ENCODE measurements around the gene DCAF5. TPM values are rescaled to one million over a fixed set of nuclear protein-coding genes. Genes with fewer than 3 reads are reported as not detected.
A peak's percentile ranks its signal among the peaks of the same experiment; 100 is the strongest.

DCAF5 gene
- total and polyA plus RNA-seq, 2 of the 13 experiments (the other 11 are each of a cell fraction or from before 2014, with no cell fraction given), result 13.4 to 31.6 TPM

DNA sequence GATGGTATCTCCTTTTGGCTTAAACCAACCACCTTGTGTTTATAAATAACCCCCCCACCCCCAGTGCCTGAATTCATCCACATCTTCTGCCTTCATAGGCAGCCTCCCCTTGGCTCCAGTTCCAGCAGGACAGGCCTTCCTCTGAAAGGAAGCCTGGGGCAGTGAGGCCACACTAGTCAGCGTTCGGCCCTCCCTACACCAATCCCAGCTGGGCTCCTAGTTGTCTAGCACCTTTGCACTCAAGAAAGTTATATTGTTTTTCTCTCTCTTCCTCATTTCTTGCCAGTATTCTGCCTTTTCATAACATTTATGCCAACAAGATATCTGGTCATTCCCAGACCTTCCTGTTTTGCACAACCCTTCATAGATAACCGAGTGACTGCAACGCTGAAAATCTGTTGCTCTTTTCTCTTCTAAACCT lies 100.7 kb downstream of the DCAF5 start:
- H3K4me2 ChIP-seq (ENCODE audit: low read depth, low read length), result no peak overlapping the region
- intact Hi-C loops (cut with micrococcal nuclease; ENCODE audit: unreplicated experiment), result no loop called here
- H3K27ac ChIP-seq (ENCODE audit: extremely low read length, insufficient read depth, low read length), result no peak overlapping the region
- H3K27me3 ChIP-seq (ENCODE audit: control insufficient read depth in 1 of 2, insufficient read depth in 2 of 2, low read length in 2 of 2), result no peaks in the 10 kb centered on the region
- no peak overlapping the region for H3K4me3 ChIP-seq (replicated peaks in 1 of 3; ENCODE audit: insufficient read depth in 1 of 3, low read depth in 2 of 3, low read length in 3 of 3)
- in situ Hi-C loops (cut with HindIII; ENCODE audit: extremely low pct_ligation_motif_present, low pct_unique_long_range_greater_than_20kb), result no loop called here
- DNase-seq (ENCODE audit: low spot score) (no peak), FAIRE-seq (no peak), ATAC-seq (no peak)
- peaks cover 15 to 44% of the 10 kb centered on the region in 2 experiments; a peak in 4 of 5 replicates for H3K36me3 ChIP-seq (replicated peaks in 1 of 2; ENCODE audit: control insufficient read depth in 1 of 2, insufficient read depth in 2 of 2, low read length in 2 of 2)
- no peak overlapping the region for H2AFZ ChIP-seq (ENCODE audit: low read length)
- TF ChIP-seq GZF1 (CRISPR knock-in tag; IDR thresholded peaks at IDR 0.05) (no peak), RBM22 (optimal IDR thresholded peaks at IDR 0.05; ENCODE audit: low read length) (peak; percentile 44)
- peaks cover 23% of the 10 kb centered on the region for H3K4me1 ChIP-seq (ENCODE audit: insufficient read depth, low read length)
- TSS peak; percentile 29 for BruUV-seq (replicated peaks)
- no peaks in the 10 kb centered on the region for H3K79me2 ChIP-seq (ENCODE audit: insufficient read depth, low read length)
- no peaks in the 10 kb centered on the region for H3K9me3 ChIP-seq (ENCODE audit: low read length)
- H4K20me1 ChIP-seq (ENCODE audit: insufficient read depth, low read length), result no peaks in the 10 kb centered on the region
- ChIA-PET CTCF (ENCODE audit: low intra/inter-chr PET ratio, low total read pairs) (no interaction called here), POLR2A (no interaction called here)
- H3K9ac ChIP-seq (ENCODE audit: insufficient read depth, low read depth, low read length), result no peak overlapping the region
- WGBS (ENCODE audit: low lambda C conversion rate), result 91% methylated on average over 4 of the region's 4 CpGs

DNA sequence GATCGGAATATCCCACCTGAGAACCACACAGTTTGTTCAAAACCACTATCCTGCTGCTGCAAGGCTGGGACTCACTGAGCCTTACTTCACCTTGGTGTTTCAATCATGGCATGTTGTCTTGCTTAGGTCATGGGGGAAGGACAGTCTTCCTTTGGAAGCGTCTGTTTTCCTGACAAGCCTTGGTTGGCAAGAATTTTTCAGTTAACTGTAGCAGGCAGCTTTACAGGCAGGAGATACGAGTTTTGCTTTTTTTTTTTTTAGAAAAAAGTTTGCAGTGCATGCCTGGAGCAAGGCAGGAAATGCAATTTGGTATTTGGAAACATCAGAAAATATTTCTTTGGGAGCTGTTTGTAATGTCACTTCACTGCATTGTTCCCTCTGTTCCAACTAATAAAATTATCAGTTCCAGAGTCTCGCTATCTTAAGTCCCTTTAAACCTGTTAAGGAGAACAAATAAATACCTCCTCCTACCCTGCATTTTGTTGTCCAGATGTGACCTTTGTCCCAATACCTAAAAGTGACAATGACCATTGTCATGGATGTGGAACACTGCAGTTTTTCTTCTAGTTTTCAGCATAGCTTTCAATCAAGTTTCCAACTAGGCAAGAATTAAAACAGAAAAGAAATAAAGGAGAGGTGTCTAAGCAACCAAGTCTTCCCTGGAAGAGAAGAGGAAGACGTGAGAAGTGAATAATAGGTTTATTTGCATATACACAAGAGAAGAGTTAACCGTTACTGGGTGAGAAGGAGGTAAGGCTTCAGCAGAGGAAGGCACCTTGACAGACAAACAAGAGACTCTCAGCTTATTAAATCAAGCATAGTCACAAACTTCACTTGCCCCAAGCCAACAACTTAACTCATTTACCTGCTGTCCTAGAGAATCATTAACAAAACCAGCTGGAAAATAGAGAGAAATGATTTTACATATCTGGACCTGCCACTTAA lies 102.4 kb downstream of the DCAF5 start:
- CTCF ChIA-PET (ENCODE audit: low intra/inter-chr PET ratio, low total read pairs), result no interaction called here
- DNase-seq (ENCODE audit: low spot score), result no peak
- Histone ChIP-seq H3K27ac (ENCODE audit: extremely low read length, insufficient read depth, low read length) (peak overlapping the region; percentile 14), H4K20me1 (ENCODE audit: insufficient read depth, low read length) (no peaks in the 10 kb centered on the region), H3K36me3 (replicated peaks in 1 of 2; ENCODE audit: control insufficient read depth in 1 of 2, insufficient read depth in 2 of 2, low read length in 2 of 2) (peaks cover 13 to 30% of the 10 kb centered on the region in 2 experiments; a peak in 4 of 5 replicates), H3K79me2 (ENCODE audit: insufficient read depth, low read length) (no peaks in the 10 kb centered on the region), H3K4me3 (replicated peaks in 1 of 3; ENCODE audit: insufficient read depth in 1 of 3, low read depth in 2 of 3, low read length in 3 of 3) (no peak overlapping the region), H2AFZ (ENCODE audit: low read length) (no peak overlapping the region), H3K4me2 (ENCODE audit: low read depth, low read length) (no peak overlapping the region), H3K4me1 (ENCODE audit: insufficient read depth, low read length) (peaks cover 23% of the 10 kb centered on the region), H3K9me3 (ENCODE audit: low read length) (no peaks in the 10 kb centered on the region), H3K9ac (ENCODE audit: insufficient read depth, low read depth, low read length) (no peak overlapping the region), H3K27me3 (ENCODE audit: control insufficient read depth in 1 of 2, insufficient read depth in 2 of 2, low read length in 2 of 2) (no peaks in the 10 kb centered on the region)
- POLR2A ChIA-PET, result no interaction called here
- ATAC-seq, result no peak
- FAIRE-seq, result no peak
- TF ChIP-seq, protein P1, sequence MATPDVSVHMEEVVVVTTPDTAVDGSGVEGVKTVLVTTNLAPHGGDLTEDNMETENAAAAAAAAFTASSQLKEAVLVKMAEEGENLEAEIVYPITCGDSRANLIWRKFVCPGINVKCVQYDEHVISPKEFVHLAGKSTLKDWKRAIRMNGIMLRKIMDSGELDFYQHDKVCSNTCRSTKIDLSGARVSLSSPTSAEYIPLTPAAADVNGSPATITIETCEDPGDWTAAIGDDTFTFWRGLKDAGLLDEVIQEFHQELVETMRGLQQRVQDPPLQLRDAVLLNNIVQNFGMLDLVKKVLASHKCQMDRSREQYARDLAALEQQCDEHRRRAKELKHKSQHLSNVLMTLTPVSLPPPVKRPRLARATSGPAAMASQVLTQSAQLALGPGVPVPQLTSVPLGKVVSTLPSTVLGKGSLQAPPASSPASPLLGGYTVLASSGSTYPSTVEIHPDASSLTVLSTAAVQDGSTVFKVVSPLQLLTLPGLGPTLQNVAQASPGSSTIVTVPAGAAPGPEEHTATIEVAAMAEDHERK (CRISPR knock-in tag; IDR thresholded peaks at IDR 0.05; ENCODE audit: low read depth), result no peak
- TF ChIP-seq RFX5 (IDR thresholded peaks at IDR 0.05; ENCODE audit: low read depth, low read length), result no peak
- no peak for TF ChIP-seq SOX13 (IDR thresholded peaks at IDR 0.05)
- TF ChIP-seq SOX13 (CRISPR knock-in tag; conservative IDR thresholded peaks at IDR 0.05 in 1 of 2, IDR thresholded peaks at IDR 0.05 in 1 of 2), result peak in 1 of 2 experiments; percentile 73; a peak in 2 of 4 replicates
- no peak for TF ChIP-seq RORA (CRISPR knock-in tag; IDR thresholded peaks at IDR 0.05)
- TF ChIP-seq SOX5 (CRISPR knock-in tag; IDR thresholded peaks at IDR 0.05; ENCODE audit: borderline replicate concordance), result peak; percentile 51; the same call in 1 of the 2 replicates
- TF ChIP-seq RBM22 (optimal IDR thresholded peaks at IDR 0.05; ENCODE audit: low read length), result peak; percentile 21
- WGBS (ENCODE audit: low lambda C conversion rate), result 86% methylated on average over 6 of the region's 6 CpGs
- in situ Hi-C loops (cut with HindIII; ENCODE audit: extremely low pct_ligation_motif_present, low pct_unique_long_range_greater_than_20kb), result no loop called here
- intact Hi-C loops (cut with micrococcal nuclease; ENCODE audit: unreplicated experiment), result no loop called here
- no TSS peak for BruUV-seq (replicated peaks)

Measured in HepG2 (cell line).